ENCODE measurements around the gene GCN1. TPM values are rescaled to one million over a fixed set of nuclear protein-coding genes. Genes with fewer than 3 reads are reported as not detected.
A peak's percentile ranks its signal among the peaks of the same experiment; 100 is the strongest.
"Not testable (repeated sequence)": the region's sequence is repeated elsewhere in the genome, so short reads cannot be mapped to it uniquely, and the experiment has no call there.

Gene GCN1
- total RNA-seq, 2 donors from 2014 or later: 39.3 to 120 TPM

DNA sequence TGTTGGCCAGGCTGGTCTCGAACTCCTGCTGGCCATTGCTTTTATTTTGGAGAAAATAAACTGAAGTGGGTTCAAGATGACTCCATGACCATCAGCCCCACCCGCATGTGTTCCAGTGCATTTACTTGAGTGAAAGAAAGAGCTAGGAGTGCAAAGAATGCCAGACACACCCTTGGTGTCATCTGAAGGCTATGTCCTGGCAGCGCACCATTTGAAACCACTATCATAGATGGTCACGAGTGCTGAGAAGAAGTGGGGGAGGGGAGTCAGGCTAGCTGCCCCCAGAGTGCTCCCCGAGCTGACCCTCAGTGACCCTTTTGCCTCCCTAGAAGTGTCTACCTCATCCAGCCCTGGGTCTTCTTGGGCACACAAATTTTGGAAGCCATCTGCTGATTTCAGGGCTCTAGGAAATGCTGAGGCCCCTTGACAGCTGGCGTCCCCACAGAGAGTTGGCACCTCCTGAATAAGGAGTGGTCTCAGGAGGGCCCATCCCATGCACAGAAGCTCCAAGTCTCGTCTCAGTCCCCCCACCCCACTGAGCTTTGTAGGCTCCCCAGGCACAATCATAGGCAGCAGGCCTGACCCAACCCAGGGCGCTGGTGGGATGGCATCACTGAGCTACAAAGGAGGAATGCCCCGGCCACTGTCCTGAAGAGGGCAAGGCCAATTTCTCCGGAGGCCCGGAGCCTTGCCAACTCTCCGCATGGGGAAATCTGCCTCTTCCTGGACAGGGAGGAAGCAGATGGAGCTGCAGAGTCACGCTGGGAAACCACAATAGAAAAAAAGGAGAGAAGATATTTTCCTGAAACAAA, 43.1 kb upstream of the GCN1 start:
- TF ChIP-seq, protein P1, sequence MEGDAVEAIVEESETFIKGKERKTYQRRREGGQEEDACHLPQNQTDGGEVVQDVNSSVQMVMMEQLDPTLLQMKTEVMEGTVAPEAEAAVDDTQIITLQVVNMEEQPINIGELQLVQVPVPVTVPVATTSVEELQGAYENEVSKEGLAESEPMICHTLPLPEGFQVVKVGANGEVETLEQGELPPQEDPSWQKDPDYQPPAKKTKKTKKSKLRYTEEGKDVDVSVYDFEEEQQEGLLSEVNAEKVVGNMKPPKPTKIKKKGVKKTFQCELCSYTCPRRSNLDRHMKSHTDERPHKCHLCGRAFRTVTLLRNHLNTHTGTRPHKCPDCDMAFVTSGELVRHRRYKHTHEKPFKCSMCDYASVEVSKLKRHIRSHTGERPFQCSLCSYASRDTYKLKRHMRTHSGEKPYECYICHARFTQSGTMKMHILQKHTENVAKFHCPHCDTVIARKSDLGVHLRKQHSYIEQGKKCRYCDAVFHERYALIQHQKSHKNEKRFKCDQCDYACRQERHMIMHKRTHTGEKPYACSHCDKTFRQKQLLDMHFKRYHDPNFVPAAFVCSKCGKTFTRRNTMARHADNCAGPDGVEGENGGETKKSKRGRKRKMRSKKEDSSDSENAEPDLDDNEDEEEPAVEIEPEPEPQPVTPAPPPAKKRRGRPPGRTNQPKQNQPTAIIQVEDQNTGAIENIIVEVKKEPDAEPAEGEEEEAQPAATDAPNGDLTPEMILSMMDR (IDR thresholded peaks at IDR 0.05): no peak
- TF ChIP-seq POLR2AphosphoS5 (IDR thresholded peaks at IDR 0.05): no peak
- TF ChIP-seq POLR2A (IDR thresholded peaks at IDR 0.05): no peak
- Histone ChIP-seq H3K4me1 (replicated peaks) (peaks cover 30% of the 10 kb centered on the region), H3K27me3 (replicated peaks; ENCODE audit: insufficient read depth) (no peaks in the 10 kb centered on the region), H3K4me3 (no peak overlapping the region), H3K27ac (peak overlapping the region in 1 of 2 donors; percentile 20), H3K9me3 (no peaks in the 10 kb centered on the region), H3K36me3 (no peaks in the 10 kb centered on the region)
- WGBS: 63% methylated on average over 13 of the region's 13 CpGs
- intact Hi-C loops (cut with DNase I): no loop called here
- DNase-seq (ENCODE audit: low spot score): no peak

DNA sequence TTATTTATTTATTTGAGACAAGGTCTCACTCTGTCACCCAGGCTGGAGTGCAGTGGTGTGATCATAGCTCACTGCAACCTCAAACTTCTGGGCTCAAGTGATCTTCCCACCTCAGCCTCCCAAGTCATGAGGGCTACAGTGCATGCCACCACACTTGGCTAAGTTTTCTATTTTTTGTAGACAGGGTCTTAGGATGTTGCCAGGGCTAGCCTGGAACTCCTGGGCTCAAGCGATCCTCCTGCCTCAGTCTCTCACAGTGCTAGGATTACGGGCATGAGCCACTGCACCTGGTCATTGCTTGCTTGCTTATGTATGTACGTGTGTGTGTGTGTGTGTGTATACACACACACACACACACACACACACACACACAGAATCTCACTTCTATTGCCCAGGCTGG, 42.3 kb upstream of the GCN1 start:
- H3K36me3 ChIP-seq; H3K4me3 ChIP-seq; H3K27ac ChIP-seq; H3K9me3 ChIP-seq; H3K27me3 ChIP-seq (replicated peaks; ENCODE audit: insufficient read depth); intact Hi-C loops (cut with DNase I); DNase-seq (ENCODE audit: low spot score): not testable (repeated sequence)
- 97% methylated on average over 3 of the region's 3 CpGs for WGBS
- peaks cover 27% of the 10 kb centered on the region for H3K4me1 ChIP-seq (replicated peaks)

DNA sequence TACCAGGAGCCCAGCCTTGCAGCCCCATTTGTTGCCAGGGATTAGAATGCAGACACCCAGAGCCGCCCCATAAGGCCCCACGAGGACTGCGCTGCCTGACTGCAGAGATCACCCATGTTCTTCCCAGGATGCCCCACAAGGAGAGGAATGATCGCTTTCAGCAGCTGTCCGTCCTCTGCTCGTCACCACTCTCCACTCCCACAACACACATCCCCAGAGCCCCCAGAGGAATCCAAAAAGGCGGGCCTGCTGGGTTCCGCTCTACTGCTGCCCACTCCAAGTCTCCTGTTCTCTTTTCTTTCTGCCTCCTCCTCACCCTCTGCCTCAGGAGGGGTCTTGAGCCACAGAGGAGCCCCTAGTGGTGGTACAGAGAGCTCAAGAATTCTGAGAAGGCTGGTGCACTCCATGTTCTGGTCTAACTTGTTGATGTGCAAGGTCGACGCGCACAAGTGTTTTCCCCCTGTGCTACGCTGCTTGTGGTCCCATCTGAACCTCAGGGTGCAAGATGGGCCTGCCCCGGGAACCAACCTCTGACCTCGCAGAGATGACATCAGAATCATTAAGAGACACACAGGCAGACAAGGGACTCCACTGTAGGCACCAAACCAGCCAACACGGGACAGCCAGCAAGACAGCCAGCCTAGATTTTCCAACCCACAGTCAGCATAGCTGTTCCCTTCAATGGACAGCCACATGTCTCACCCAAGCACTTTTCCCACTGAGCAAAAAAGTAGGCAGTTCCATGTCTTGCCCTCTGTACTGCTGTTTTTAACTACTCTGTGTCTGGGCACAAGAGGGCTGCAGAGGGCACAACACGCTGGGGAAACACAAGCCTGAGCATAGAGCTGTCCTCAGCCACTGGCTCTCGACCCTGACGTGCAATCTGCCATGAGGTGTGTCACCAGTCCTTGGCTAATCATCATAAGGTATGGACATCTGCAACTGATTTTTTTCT, 41.1 kb upstream of the GCN1 start:
- intact Hi-C loops (cut with DNase I): no loop called here
- TF ChIP-seq POLR2AphosphoS5 (IDR thresholded peaks at IDR 0.05): no peak
- TF ChIP-seq, protein P1 (IDR thresholded peaks at IDR 0.05): no peak
- TF ChIP-seq POLR2A (IDR thresholded peaks at IDR 0.05): no peak
- H3K9me3 ChIP-seq: no peaks in the 10 kb centered on the region
- H3K27ac ChIP-seq: peak overlapping the region; percentile 78 to 86
- H3K4me1 ChIP-seq (replicated peaks): peaks cover 31% of the 10 kb centered on the region
- H3K4me3 ChIP-seq: no peak overlapping the region
- DNase-seq (ENCODE audit: low spot score): no peak
- H3K36me3 ChIP-seq: no peaks in the 10 kb centered on the region
- no peaks in the 10 kb centered on the region for H3K27me3 ChIP-seq (replicated peaks; ENCODE audit: insufficient read depth)
- WGBS: 71% methylated on average over 18 of the region's 18 CpGs

DNA sequence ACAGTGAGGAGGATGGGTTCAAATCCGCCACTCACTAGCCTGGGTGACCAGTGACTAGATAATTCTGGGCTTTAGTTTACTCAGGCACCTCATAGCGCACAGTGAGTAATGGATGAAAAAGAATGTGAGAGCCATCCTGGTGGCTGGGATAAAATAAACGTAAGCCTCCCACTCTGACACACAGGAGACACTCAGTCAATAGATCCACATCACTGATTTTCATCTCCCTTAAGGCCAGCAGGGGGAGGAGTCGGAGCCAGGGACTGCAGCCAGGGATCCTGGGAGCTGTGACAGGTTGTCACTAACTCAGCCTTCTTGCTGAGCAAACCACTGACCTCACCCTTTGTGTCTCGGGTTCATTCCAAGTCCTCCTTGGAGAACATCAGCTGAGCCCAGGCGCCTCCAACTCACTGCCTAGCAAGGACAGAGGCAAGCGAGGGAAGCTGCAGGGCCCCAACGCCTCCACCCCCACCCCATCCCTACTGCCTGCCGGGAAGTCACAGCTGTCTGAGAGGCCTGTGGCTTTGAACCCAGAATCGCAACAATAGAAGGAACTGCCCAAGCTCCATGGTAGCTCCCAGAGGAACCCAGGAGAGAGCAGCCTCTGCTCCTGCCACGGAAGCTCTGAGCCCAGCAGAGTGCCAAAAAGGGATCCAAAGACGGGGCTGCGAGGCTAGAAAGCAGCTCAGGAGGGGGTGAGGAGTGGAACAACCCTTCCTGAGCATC, 40.3 kb upstream of the GCN1 start:
- TF ChIP-seq, protein P1 (IDR thresholded peaks at IDR 0.05): peak; percentile 24 to 60 (median 54)
- TF ChIP-seq POLR2AphosphoS5 (IDR thresholded peaks at IDR 0.05) (peak; percentile 77), POLR2A (IDR thresholded peaks at IDR 0.05) (no peak)
- peak overlapping the region; percentile 78 to 86 for H3K27ac ChIP-seq
- H3K4me3 ChIP-seq: no peak overlapping the region
- DNase-seq (ENCODE audit: low spot score): peak; percentile 67
- no peaks in the 10 kb centered on the region for H3K27me3 ChIP-seq (replicated peaks; ENCODE audit: insufficient read depth)
- H3K9me3 ChIP-seq: no peaks in the 10 kb centered on the region
- WGBS: 15% methylated on average over 13 of the region's 13 CpGs
- intact Hi-C loops (cut with DNase I): no loop called here
- H3K4me1 ChIP-seq (replicated peaks): peaks cover 40% of the 10 kb centered on the region
- no peaks in the 10 kb centered on the region for H3K36me3 ChIP-seq

Data from prostate gland (tissue), 2 donors.